ENCODE results near the gene JAKMIP1.
A peak's percentile ranks its signal among the peaks of the same experiment; 100 is the strongest.

JAKMIP1 gene

DNA sequence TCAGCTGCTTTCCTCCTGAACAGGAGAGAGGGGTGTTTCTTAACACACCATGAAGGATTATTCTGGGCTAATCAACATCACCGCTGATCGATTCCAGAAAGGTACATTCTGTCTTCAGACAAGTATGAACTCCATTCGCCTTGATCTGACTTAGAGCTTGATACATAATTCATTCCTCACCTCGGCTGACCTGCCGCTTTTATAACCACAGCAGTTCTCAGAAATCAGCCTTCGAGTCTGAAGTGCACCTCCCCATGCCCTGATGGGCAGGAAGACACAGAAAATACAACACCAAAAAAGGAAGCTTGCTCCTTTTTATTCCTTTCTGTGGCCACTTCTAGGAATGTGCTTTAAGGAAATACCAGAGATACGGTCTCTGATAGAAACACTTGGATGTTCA, 85.7 kb downstream of the JAKMIP1 start:
- DNase-seq: no peak

DNA sequence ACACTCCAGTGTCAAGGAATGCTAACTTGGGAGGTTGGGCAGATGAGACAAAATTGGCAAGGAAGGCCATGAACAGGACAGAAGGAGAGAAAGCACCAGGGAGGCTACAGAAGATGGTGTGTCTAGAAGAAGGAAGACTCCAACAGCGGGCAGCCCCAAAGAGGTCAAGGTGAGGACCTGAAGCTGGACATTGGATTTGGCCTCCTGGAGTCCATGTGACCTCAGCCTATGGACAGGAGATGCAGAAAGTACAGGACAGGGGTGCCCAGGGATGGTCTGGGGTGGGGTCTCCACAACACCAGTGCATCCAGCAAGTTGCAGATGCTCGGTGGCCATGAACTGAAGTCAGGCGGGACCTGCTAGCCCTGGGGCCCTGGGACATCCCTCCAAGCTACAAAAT, 86.2 kb downstream of the JAKMIP1 start:
- no peak for DNase-seq

DNA sequence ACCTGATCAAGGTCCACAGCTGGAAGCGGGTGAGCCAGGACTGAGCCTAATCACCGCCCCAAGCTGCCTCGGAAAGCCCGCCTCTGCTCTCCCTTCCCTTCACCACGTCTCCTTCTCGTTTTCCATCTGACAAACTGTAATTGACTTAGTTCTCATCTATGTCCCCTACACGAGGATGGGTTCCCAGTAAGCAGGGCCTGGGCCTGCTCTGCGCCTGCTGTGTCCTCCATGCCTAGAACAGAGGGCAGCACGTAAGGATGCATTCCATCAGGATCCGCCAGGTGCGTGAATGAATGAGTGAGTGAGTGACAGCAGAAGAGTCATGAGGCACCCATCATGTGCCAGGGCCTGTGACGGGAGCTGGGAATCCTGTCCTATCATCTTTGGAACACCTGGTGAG, 86.7 kb downstream of the JAKMIP1 start:
- no peak for DNase-seq

DNA sequence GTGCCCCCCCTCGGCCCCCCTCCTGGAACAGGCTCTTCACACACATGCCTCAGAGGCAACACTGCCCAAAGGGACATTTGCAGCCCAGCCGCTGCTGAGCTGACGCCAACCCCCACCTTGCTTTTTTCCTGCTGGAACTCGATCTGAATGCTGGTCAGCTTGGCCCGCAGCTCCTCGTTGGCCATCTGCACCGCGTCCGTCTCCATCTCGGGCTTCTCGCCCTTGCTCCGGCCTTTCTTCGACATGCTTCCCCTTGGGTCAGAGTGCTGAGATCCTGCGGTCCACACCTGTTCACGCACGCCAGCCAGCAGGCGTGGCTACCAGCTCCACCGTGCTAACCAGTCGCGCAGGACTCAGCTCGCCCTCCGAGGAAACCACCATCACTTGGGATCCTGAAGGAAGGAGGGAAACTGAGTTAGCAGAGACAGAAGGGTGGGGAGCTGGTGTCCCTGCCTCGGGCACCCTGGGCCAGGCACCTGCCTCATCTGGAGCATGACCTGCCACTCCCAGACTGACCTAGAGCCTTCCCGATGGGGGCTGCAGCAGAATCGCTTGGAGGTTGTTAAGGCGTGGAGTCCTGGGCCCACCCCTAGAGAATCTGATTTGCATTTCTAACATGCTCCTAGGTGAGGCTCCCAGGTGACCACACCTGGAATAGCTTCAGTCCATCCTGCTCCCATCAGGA, 87.6 kb downstream of the JAKMIP1 start:
- no peak for DNase-seq

DNA sequence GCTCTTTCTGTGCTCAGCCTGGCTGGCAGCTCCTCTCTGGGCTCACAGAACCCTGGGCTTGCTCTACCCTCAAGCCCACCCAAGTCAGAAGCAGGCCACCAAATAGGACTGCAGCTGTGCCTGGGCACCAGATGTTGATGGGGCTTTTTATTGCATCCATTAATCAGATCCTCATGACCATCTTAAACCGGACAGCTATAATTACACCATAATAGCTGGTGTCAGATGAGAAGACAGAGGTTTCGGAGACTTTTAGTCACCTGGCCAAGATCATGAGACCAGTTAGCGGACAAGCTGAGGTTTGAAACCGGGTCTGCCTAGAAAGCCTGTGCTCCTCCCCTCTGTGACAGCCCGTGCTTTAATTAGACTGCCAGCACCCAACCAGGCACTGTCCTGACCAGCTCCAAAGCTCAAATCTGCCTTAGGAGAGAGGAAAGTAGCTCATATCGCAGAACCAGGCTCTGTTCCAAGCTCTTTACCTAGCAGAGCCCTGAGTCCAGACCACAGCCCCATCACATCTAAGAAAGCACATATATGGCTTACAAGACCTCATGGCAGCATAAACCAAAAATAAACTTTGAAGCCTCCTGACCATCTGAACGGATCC, 88.9 kb downstream of the JAKMIP1 start:
- no peak for DNase-seq

DNA sequence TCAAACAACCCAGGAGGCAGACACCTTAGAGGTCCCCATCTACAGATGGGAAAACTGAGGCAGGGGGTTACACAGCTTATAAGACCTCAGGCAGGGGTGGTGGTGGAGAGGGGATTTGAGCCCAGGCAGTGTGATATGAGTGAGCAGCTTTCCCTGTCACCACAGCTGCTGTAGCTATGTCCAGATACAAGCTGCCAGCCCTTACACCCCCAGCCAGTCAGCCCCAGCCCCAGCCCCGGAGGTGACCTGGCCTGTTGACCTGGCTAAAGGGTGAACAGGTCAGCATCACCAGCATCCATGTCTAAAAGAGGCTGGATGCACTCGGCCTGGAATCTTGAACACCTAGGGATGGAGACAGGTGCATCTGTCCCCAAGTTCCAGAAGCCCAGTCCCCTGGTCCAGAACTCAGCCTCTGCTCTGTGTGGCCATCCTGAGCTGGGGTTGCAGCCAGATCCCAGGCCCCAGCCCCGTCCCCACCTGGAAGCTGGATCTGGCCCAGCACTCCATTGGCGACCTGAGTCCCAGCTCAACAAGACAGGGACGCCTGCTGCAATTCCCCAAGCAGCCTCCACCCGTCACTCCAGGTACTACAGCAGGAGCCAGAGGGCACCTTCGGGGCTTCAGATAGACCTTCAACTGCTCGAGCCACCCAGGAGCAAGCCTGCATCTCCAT, 89.5 kb downstream of the JAKMIP1 start:
- no peak for DNase-seq

DNA sequence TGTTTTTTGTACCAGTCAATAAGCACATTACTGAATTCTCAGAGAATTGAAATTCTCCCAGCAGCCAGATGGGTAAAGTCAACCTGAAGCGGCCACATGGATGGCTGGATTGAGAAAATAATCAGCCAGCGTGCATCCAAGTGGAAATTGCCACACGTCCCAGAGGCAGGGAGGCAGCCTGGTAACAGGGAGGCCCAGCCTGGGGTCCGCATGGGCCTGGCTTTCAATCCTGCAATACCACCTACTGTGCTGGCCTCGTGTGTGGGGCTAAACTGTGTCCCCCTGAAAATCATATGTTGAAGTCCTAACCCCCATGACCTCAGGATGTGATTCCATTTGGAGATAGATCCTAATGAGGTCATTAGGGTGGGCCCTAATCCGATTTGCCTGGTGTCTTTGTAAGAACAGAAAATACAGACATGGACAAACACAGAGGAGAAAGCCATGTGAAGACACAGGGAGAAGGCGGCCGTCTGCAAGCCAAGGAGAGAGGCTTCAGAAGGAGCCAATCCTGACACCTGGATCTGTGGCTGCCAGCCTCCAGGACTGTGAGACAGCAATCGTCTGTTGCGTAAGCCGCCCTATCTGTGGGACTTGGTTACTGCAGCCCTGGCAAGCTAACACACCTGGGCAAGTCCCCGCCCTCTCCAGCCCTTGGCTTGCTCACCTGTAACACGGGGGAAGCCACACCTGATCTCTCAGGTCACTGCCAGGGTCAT, 90.3 kb downstream of the JAKMIP1 start:
- DNase-seq: no peak

DNA sequence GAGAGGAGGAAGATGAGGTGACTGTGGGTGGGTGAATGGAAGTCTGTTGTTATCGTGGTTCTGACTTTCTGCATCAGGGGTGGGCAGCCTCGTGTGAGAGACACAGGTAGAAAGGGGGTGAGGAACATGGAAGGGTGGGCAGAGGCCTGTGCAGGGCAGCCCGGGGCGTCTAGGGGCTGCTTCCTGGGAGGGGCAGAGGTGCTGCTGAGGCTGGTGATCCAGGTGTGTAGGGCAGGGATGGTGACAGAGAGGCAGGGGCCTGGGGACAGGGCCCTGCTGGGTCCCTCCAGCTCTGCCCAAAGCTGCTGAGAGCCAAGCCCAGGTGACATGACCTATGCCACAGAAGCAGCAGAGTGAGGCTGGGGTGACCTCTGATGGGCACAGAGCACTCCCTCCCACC, 92.5 kb downstream of the JAKMIP1 start:
- DNase-seq: no peak

DNA sequence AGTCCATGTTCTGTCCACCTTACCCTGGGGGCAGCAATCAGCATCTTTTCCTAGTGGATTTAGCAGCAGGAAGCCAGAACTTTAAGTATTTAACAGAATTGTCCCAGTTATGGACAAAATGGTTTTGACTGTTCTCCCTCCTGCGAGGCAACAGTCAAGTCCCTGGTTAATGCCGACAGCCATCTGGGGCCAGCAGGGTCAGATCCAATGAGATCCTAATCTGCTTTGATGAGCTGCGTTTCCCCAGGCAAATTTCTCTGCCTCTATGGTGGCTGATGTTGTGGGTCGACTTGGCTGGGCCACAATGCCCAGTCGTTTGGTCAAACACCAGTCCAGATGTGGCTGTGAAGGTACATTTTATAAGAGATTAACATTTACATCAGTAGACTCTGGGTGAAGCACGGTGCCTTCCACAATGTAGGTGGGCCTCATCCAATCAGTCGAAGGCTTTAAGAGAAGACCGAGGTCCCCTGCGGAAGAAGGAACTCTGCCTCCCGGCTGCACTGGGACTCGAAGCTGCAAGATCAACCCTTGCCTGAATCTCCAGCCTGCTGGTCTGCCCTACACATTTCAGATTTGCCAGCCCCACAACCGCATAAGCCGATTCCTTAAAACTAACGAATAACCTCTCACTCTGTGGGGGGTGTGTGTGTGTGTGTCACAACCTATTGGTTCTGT, 93.1 kb downstream of the JAKMIP1 start:
- DNase-seq: no peak

DNA sequence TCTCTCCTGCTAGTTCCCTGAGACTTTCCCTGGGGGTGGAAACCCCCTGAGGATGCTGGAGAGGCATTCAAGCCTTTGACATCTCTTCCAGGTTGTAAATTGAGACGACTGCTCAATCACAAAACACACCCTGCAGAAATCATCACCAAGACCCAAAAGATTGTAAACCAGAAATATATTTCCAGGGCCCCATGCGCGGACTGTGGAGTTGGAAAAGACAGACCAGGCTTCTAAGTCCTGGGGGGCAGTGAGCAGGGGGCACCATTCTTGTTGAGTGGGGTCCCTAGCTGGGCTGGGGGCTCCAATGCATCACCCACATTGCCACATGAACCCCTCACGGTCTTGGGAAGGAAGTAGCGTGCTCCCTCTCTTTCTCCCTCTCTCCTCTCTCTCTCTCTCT, 94.2 kb downstream of the JAKMIP1 start:
- no peak for DNase-seq

DNA sequence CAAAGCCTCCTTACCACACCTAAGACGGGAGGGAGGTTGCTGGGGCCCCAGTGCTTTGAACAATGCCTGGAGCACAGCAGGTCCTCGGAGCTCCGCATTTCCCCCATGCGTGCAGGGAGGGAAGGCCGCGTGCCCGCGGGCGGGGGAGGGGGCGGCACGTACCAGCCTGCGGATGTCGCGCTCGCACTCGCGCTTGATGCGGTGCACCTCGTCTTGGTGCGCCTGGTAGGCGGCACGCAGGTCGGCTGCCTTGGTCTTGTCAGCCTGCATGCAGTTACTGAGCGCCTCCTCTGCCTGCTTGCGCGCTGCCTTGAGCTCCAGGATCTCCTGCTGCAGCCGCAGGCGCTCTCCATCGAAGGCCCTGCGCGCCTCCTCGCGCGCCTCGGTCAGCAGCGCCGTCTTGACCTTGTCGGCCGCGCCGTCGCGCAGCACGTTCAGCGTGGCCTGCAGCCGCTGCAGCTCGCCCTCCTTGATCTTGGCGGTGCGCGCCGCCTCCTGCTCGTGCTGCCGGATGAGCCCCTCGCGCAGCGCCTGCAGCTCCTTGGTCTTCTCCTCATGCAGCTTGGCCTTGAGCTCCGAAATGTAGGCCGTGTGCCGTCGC, 94.9 kb downstream of the JAKMIP1 start:
- no peak for DNase-seq

DNA sequence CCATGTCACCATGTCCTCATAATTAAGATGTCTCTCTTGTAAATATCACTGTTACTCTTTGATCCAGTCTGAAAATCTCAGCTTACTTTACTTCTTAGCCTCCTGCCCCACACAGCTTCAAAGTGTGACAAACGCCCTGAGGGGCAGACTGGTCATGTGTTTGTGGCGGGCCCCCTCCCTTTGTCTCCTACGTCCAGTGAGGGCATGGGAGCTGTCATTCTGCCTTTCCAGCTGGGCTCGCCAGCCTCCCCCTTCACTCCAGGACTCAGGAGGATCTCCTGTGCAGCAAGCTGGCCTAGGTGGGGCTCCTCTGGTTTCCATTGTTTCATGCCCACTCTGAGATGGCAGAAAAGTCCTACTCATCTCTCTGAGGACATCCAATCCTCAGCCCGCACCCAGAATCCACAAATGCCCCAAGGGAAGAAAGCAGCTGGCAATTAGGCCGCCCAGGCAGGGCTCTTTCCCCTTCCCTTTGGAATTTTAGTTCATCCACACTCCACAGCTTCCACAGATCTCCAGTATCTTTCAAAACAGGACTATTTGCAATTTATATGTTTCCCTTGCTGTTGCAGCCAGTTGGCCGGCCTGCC, 95.7 kb downstream of the JAKMIP1 start:
- DNase-seq: no peak

DNA sequence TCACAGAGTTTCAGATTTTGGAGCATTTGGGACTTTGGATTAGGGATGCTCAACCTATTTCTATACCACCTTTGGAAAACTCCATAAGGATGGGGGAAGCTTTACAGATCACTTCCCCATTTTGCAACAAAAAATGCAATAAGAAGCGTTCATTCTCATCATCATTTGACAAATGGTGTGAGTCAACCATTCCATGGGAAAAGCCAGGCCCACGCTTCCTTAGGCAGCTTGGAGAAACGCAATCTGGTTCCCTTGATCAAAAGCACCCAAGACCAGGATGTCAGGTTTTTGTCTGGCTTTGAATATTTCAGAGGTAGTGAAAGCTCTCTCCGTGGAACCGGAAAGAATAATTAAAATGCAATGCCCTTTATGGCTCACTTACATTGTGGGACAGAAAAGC, 102.8 kb downstream of the JAKMIP1 start:
- no peak for DNase-seq

DNA sequence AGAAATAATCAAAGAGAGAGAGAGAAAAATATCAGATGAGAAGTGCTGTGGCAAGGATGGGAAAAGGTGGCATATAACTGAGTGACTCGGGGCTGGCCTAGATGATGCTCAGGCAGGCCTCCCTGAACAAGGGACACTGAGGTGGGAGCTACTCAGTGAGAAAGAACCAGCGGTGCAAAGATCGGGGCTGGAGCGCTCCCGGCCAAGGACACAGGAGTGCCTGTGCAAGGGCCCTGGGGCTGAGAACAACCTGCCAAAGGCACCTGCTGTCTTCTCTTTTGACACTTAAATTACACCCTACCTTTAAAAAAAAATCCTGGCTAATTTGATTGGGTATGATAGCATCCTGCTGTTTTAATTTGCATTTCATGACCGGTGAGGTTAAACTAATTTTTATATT, 104.5 kb downstream of the JAKMIP1 start:
- no peak for DNase-seq

DNA sequence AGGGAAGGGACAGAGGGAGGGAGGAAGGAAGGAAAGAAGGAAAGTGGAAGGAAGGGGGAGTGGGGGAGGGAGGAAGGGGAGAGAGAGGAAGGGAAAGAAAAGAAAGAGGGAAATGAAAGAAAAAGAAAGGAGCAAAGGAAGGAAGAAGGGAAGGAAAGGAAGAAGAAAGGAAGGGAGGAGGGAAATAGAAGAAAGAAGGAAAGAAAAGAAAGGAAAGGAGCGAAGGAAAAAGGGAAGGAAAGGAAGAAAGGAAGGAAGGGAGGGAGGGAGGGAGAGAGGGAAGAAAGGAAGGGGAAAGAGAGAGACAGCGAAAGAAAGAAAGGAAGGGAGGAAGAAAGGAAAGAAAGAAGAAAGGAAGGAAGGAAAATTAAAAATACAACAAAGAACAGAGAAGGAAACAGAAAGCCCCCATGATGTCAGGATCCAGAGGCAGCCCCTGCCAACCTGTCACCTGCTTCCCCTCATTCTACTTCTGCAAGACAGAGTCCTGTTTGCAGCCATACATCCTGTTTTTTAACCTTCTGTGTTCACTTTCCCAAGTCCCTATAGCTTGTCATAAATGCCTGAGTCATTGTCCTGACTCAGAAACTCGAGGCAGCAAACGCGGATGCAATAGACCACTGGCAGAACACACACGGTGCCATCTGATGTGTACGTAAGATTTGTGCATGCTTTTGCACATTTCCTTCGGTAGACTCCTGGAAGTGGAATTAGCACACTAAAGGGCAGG, 105.2 kb downstream of the JAKMIP1 start:
- no peak for DNase-seq

DNA sequence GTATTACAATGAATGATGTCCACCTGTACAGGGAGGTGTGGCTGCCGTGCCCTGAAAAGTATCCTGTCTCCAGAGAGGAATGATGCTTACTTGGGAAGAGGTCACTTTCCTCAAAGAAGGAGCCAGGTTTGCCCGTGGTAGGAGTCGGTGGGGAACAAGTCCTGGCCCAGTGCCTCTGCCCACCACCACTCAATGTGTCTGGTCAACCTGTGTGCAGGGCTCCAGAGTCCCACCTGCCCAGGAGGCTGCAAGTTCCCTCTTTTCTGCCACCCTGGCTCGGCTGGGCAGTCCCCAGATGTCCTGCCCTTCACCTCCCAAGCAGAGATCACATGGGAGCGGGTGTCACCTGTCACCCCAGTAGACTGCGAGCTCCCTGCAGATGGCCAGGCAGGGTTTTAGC, 106.7 kb downstream of the JAKMIP1 start:
- no peak for DNase-seq

DNA sequence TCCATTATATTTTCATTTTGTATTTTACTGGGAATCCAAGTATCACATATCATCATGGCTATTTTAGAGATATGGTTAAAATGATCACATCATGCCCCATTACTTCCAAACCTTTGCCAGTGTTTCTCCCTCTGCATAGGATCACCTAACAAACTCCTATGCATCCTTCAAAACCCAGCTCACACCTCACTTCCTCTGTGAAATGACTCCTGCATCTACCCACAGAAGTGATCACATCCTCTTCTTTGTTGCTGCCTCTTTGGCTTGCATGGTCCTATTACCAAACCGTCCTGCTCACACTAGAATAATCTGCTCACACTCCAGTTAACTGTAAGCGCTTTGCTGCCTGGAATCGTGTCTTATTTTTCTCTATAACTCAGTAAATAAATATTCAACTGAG, 107.4 kb downstream of the JAKMIP1 start:
- no peak for DNase-seq

DNA sequence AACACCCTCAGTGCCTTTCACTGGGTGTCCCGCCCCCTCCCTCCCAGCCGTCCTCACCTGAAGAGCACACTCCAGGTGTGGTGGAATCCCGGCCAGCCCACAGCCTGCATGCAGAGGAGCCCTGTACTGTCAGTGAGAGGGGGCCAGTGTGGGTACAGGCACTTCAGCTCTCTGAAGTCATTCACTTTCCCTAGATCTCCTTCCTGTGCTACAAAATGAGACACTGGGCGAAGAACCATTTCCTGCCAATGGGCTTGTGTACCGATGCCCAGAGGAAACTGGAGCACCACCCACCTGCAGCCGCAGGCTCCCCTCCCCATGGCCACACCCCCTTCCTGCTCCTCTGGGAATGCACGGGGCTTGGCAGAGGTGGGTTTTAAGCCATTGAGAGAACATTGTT, 108.2 kb downstream of the JAKMIP1 start:
- no peak for DNase-seq

DNA sequence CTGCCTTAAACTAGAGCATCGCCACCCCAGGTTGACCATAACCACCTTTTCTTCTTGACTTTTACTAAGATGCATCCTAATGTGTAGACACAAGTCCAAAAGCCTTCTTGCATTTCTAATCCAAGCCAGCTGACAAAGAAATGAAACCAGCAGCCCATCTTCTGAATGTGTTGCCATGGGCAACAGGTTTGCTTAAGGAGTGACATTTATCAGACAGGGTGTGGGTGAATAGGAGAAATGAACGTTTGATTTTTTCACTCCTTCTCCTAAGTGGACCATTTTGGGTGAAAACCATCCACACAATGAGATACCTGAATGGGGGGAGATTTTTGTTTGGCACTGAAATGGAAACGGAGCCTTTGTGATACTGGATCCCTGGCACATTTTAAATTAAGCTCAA, 109.4 kb downstream of the JAKMIP1 start:
- DNase-seq: no peak

DNA sequence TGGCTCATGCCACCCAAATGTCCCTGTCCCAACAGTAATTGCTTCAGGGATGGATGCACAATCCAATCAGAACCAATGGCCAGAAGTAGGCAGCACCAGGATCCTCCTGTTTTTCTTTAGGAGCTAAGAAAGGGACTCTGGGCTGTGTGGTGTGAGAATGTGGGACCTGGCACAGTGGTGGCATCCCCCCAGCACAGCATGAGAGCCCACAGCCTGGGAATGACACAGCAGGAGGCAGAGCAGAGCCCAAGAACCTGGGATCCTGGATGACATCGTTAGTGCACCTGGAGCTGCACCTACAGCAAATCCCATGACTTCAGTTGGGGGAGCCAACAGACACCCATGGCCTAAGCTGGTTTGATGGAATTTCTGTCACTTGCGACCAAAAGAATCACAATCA, 111.4 kb downstream of the JAKMIP1 start:
- no peak for DNase-seq

DNA sequence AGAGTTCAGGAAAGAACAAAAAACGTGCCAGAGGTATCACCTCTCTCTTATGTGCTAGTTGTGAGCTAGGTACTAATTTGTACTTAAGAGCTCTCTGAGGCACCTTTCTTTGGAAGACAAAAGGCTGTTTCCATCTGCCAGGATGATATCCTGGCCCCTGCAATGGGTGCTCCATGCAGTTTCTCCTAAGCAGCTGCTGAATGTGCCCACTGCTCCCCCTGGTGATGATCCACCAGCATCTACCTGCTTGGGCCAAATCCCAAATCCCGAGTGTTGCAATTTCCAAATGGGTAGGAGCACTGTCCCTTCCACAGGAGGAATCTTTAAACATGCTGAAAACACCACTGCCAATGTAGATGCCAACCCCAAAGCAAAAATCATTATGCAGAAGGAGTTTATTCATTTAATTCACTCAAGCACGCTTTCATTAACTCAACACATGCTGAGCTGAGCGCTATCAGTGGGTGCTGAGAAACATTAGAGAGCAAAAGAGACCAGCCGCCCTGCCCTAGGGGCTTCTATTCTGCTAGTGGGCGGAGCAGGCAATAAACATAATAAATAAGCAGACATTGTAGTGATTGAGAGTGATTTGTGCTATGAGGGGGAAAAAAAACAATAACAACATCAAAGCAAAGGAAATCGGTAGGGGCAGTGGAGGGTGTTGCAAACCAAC, 112.5 kb downstream of the JAKMIP1 start:
- DNase-seq: peak; percentile 27
